ENCODE results near the gene ST6GALNAC3. TPM values are rescaled to one million over a fixed set of nuclear protein-coding genes. Genes with fewer than 3 reads are reported as not detected.
A peak's percentile ranks its signal among the peaks of the same experiment; 100 is the strongest.

ST6GALNAC3 gene
- total RNA-seq, 2 donors from 2014 or later = 0.24 to 0.30 TPM

DNA sequence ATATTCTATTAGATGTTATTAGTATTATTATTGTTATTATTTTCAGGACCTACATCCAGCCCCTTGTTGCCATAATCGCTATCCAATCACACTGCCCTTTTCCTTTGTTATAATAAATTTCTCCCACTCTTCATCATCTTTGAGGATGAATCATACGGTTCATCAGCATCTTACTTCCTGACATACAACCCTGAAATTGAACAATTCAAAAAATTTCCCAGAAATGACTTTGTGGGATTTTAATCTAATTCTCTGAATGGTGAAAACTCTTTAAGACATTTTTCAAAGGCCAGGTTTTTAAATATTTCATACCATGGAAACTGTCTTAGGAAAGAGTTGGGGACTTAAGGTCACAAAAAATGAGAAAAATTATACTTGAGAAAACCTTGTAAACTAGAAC lies 353.5 kb downstream of the ST6GALNAC3 start:
- H3K27me3 Mint-ChIP-seq = peaks cover 2% of the 10 kb centered on the region

DNA sequence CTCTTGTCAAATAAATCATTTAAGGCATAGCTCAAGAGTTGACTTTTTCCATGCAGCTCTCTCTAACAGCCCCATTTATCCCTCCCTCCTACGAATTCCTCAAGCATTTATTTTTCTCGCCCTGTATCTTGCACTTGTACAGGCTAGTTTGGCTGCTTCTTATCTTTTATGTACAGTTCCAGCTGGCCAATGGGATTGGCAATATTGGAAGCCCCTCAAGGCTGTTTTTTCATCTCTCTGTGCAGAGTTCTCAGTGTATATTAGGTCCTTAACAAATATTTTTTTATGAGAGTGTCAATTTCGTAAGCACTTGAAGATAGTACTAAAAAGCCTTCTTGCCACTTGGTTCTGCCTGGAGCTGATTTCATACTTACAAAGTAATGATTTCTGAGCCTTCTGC lies 356.0 kb downstream of the ST6GALNAC3 start:
- Mint-ChIP-seq H3K27ac (no peak overlapping the region), H3K9me3 (no peaks in the 10 kb centered on the region), H3K4me3 (no peak overlapping the region), H3K27me3 (peaks cover 4% of the 10 kb centered on the region), H3K36me3 (ENCODE audit: low read depth) (no peaks in the 10 kb centered on the region), H3K4me1 (no peaks in the 10 kb centered on the region)
- ATAC-seq (replicated peaks) = no peak

More for the DNA sequence above, 353.5 kb downstream of the ST6GALNAC3 start:
- Mint-ChIP-seq H3K36me3 (ENCODE audit: low read depth) (no peaks in the 10 kb centered on the region), H3K9me3 (no peaks in the 10 kb centered on the region), H3K27ac (no peak overlapping the region), H3K4me1 (no peaks in the 10 kb centered on the region), H3K4me3 (no peak overlapping the region)
- ATAC-seq (replicated peaks) = no peak

DNA sequence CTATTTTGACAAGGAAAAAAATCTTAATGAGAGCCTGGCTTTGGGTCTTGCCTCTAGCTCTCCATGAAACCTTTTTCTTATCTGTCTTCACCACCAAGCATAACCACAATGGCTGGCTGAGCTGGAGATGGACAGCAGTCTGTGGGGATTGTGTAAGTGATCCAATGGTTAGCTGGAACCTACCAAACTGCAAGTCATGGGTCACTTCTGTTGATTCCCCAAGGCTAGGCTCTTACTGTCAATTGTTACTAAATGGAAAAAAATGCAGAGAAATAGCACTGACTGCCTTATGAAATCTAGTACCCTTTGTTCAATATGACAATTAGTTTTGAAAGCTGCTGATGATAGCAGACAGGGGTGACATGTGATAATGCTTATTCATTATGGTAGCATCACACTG lies 359.0 kb downstream of the ST6GALNAC3 start:
- Mint-ChIP-seq H3K9me3 (no peaks in the 10 kb centered on the region), H3K27ac (no peak overlapping the region), H3K4me1 (no peaks in the 10 kb centered on the region), H3K4me3 (no peak overlapping the region), H3K27me3 (peaks cover 4% of the 10 kb centered on the region), H3K36me3 (ENCODE audit: low read depth) (no peaks in the 10 kb centered on the region)
- no peak for ATAC-seq (replicated peaks)

DNA sequence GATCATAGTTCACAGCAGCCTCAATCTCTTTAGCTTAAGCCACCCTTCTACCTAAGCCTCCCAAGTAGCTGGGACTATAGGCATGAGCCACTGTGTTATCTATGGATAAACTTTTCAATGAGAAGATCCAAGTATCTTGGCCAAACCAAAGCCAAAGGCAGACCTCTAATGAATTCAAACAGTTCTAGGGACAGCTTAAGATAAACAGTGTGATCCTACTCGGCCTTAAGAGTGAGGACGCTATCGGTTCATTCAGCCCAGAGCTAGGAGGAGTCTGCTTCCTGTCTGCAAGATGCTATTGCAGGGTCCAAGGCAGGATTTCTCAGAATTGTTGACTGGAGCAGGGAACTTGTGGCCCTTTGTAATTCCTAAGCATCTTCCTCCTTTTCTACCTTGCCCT lies 368.7 kb downstream of the ST6GALNAC3 start:
- no peaks in the 10 kb centered on the region for H3K36me3 Mint-ChIP-seq (ENCODE audit: low read depth)
- no peak overlapping the region for H3K27ac Mint-ChIP-seq
- no peak for ATAC-seq (replicated peaks)
- peaks cover 5% of the 10 kb centered on the region for H3K9me3 Mint-ChIP-seq
- H3K4me1 Mint-ChIP-seq = no peaks in the 10 kb centered on the region
- no peaks in the 10 kb centered on the region for H3K27me3 Mint-ChIP-seq
- no peak overlapping the region for H3K4me3 Mint-ChIP-seq

DNA sequence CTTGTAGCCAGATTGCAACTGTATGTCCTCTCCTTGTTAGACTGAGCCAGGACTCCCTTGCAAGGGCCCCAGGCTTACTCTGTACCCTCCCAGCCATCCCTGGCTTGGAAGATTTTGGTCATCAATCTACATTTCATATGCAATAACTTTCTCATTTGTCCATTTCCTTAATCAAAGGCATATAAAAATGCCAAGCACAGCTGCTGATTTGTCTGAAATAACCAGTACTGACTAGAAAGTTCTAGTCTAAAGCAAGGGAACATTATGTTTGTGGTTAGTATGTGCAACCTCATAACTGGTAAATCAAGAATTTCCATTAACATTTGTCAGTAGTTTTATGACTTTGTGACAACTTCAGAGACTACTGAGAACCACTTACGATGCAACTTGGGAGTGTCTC lies 370.2 kb downstream of the ST6GALNAC3 start:
- no peak for ATAC-seq (replicated peaks)
- no peaks in the 10 kb centered on the region for H3K27me3 Mint-ChIP-seq
- H3K36me3 Mint-ChIP-seq (ENCODE audit: low read depth) = no peaks in the 10 kb centered on the region
- no peak overlapping the region for H3K4me3 Mint-ChIP-seq
- no peak overlapping the region for H3K27ac Mint-ChIP-seq
- H3K4me1 Mint-ChIP-seq = no peaks in the 10 kb centered on the region
- H3K9me3 Mint-ChIP-seq = peaks cover 5% of the 10 kb centered on the region

DNA sequence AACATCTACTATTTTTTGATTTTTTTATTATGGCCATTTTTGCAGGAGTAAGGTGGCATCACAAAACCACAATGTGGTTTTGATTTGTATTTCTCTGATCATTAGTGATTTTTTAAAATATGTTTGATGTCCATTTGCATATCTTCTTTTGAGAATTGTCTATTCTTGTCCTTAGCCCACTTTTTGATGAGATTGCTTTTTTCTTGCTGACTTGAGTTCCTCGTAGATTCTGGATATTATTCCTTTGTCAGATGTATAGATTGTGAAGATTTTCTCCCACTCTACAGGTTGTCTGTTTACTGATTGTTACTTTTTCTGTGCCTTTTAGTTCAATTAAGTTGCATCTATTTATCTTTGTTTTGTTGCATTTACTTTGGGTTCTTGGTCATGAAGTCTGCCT lies 375.7 kb downstream of the ST6GALNAC3 start:
- H3K36me3 Mint-ChIP-seq (ENCODE audit: low read depth) = no peaks in the 10 kb centered on the region
- no peaks in the 10 kb centered on the region for H3K27me3 Mint-ChIP-seq
- no peak overlapping the region for H3K4me3 Mint-ChIP-seq
- H3K9me3 Mint-ChIP-seq = peaks cover 9% of the 10 kb centered on the region
- no peak overlapping the region for H3K27ac Mint-ChIP-seq
- H3K4me1 Mint-ChIP-seq = no peaks in the 10 kb centered on the region
- ATAC-seq (replicated peaks) = no peak

DNA sequence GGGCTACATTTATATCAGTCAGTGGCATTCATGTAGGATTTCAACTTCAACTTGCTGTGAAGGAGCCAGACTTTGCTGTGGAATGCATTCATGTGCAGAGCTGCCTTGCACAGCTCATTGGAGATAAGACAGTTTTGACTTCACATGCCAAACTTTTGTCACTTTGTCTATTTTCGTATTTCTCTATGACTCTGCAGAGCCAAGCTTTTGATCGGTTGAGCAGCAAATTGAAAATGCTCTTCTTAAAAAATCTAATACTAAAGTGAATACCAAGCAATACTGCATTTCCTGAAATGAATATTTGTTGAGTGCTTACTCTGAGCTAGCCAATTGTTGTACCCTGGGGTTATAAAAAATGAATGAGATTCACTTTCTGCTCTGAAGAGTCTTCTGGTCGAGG lies 388.7 kb downstream of the ST6GALNAC3 start:
- no peak overlapping the region for H3K4me3 Mint-ChIP-seq
- no peaks in the 10 kb centered on the region for H3K27me3 Mint-ChIP-seq
- H3K36me3 Mint-ChIP-seq (ENCODE audit: low read depth) = no peaks in the 10 kb centered on the region
- peak; percentile 14 for ATAC-seq (replicated peaks)
- H3K4me1 Mint-ChIP-seq = no peaks in the 10 kb centered on the region
- no peak overlapping the region for H3K27ac Mint-ChIP-seq
- peaks cover 3% of the 10 kb centered on the region for H3K9me3 Mint-ChIP-seq

DNA sequence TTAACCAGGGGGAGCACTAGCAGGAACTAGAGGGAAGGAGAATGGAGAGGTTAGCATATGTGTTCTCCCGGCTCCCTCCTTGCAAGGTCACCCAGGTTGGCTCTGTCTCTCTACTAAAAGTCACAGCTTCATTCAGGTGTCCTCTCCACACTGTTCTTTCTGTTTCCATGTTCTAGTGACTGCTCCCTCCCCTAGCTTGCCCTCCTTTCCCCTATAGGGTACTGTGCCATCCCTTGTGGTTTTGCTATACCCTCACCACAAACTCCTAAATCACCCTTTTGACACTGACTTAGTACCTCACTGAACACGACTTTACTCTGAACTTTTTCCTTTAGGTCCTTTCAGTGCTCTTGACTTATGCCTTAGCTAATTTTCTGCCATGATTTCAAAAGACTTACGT lies 389.3 kb downstream of the ST6GALNAC3 start:
- H3K9me3 Mint-ChIP-seq = peaks cover 2% of the 10 kb centered on the region
- no peak overlapping the region for H3K4me3 Mint-ChIP-seq
- peak; percentile 29 for ATAC-seq (replicated peaks)
- no peak overlapping the region for H3K27ac Mint-ChIP-seq
- no peaks in the 10 kb centered on the region for H3K4me1 Mint-ChIP-seq
- H3K36me3 Mint-ChIP-seq (ENCODE audit: low read depth) = no peaks in the 10 kb centered on the region
- H3K27me3 Mint-ChIP-seq = no peaks in the 10 kb centered on the region

DNA sequence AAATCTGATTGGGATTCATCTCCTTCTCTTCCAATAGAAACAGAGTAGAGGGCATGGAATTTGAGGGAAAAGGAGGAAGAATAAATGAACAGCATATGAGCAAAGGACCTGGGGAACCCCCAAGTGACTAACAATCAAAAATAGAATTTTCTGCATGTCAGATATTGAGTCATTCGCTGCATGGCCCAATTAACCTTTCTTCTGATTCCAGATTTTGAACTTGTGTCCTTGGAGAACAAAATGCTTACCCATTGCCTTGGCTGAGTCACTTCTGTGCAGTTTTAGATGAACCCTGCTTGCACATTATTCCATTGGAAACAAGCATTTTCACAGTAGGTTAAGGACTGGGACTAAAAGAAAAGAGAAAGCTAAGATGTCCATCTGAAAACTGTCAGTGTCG lies 390.5 kb downstream of the ST6GALNAC3 start:
- H3K36me3 Mint-ChIP-seq (ENCODE audit: low read depth) = no peaks in the 10 kb centered on the region
- H3K27me3 Mint-ChIP-seq = no peaks in the 10 kb centered on the region
- H3K4me1 Mint-ChIP-seq = no peaks in the 10 kb centered on the region
- H3K4me3 Mint-ChIP-seq = no peak overlapping the region
- no peak overlapping the region for H3K27ac Mint-ChIP-seq
- no peaks in the 10 kb centered on the region for H3K9me3 Mint-ChIP-seq
- no peak for ATAC-seq (replicated peaks)

DNA sequence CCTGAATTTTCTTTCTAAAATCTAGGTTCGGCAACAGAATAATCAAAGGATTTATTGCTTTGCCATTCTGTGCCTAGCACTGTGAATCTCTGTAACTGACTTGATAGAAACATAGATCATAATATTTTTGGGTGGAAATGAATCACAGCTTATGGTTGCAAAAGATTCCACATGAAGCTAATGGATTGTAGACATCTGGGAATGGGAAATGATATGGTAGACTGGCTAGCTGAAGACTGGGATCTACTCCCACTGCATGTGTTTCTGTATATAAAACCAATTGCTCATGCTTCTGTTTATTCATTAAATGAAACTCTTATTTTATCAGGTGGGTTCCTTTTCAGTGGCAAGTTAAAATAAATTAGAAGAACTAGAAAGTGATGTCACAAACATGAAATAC lies 395.6 kb downstream of the ST6GALNAC3 start:
- no peak overlapping the region for H3K4me3 Mint-ChIP-seq
- H3K27me3 Mint-ChIP-seq = no peaks in the 10 kb centered on the region
- no peaks in the 10 kb centered on the region for H3K36me3 Mint-ChIP-seq (ENCODE audit: low read depth)
- no peaks in the 10 kb centered on the region for H3K9me3 Mint-ChIP-seq
- ATAC-seq (replicated peaks) = no peak
- H3K27ac Mint-ChIP-seq = no peak overlapping the region
- H3K4me1 Mint-ChIP-seq = no peaks in the 10 kb centered on the region

DNA sequence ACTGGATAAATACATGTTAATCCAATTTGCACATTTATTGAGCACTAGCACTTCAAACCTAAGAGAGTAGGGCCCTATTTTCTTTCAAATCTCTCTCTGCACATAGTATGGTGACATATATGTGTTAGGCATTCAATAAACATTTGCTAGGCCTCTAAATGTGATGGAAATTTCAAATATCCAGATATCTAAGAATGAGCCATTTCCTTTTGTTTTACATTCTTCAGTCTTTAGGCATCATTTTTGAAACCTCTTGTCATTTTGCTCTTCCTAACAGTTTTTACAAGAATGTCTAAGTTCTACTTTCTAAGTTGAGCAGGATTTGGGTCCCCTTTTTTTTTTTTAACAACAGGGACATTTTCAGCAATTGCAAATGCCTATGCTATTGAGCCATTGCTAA lies 397.0 kb downstream of the ST6GALNAC3 start:
- Mint-ChIP-seq H3K4me1 (no peaks in the 10 kb centered on the region), H3K4me3 (no peak overlapping the region)
- no peak for ATAC-seq (replicated peaks)

DNA sequence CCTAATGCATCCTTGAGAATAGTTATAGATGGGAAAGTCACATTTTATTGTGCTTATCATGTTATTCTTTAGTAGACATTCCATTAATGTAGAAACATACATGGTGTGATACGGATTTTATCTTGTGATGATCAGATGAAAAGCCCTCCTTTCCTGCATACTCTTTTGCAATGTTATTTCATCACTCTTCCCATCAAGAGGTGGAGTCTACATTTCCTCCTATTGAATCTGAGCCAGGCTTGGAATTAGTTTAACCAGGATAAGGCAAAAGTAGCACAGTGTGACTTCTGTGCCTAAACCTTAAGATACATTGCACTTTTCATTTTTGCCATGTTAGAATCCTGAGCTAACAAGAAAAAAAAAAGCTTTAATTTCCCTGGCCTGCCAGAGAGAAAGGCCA lies 399.0 kb downstream of the ST6GALNAC3 start:
- no peaks in the 10 kb centered on the region for H3K27me3 Mint-ChIP-seq
- no peak overlapping the region for H3K27ac Mint-ChIP-seq
- no peaks in the 10 kb centered on the region for H3K9me3 Mint-ChIP-seq
- no peak for ATAC-seq (replicated peaks)
- H3K4me1 Mint-ChIP-seq = no peaks in the 10 kb centered on the region
- H3K4me3 Mint-ChIP-seq = no peak overlapping the region
- H3K36me3 Mint-ChIP-seq (ENCODE audit: low read depth) = no peaks in the 10 kb centered on the region

More for the DNA sequence above, 397.0 kb downstream of the ST6GALNAC3 start:
- no peaks in the 10 kb centered on the region for H3K27me3 Mint-ChIP-seq
- H3K36me3 Mint-ChIP-seq (ENCODE audit: low read depth) = no peaks in the 10 kb centered on the region
- H3K9me3 Mint-ChIP-seq = no peaks in the 10 kb centered on the region
- H3K27ac Mint-ChIP-seq = no peak overlapping the region

DNA sequence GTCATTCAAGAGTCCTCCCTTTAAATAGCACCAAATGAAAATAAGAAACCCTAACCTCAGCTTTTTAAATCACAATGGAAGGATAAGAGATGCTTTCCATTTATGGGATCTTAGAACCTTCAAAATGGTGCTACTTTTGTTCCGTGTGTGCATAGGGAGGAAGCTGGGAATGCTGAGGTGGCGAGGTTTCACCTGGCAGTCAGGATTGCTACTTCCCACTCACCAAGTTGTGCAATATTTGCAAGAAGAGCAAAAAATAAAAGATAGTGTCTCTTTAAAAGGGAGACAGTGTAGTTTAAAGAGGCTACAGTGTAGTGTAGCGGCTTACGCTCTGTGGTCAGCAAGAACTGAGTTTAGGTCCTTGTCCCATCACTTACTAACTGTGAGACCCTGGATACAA lies 400.4 kb downstream of the ST6GALNAC3 start:
- peaks cover 6% of the 10 kb centered on the region for H3K9me3 Mint-ChIP-seq
- H3K27me3 Mint-ChIP-seq = no peaks in the 10 kb centered on the region
- H3K36me3 Mint-ChIP-seq (ENCODE audit: low read depth) = no peaks in the 10 kb centered on the region
- H3K4me3 Mint-ChIP-seq = no peak overlapping the region
- ATAC-seq (replicated peaks) = no peak
- H3K27ac Mint-ChIP-seq = no peak overlapping the region
- H3K4me1 Mint-ChIP-seq = no peaks in the 10 kb centered on the region

DNA sequence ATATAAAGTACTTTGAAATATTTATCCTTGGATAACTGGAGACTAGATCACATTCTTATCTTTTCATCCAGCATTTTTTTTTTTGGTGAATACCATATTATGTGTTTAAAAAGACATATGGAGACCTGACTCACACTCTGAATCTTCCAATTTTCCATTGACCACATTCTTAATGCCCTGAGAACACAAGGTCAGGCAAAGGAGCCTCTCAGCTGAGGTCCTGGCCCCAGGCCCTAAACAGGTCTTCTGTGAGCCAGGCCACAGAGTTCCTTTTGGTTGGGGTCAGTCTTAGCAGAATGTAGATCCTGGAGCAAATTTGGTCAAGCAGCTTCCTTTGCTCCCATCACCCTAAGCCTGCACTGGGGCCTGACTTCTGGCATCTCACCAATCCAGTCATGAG lies 402.6 kb downstream of the ST6GALNAC3 start:
- ATAC-seq (replicated peaks) = no peak
- Mint-ChIP-seq H3K27me3 (no peaks in the 10 kb centered on the region), H3K36me3 (ENCODE audit: low read depth) (no peaks in the 10 kb centered on the region), H3K27ac (no peak overlapping the region), H3K4me1 (no peaks in the 10 kb centered on the region), H3K9me3 (peaks cover 6% of the 10 kb centered on the region), H3K4me3 (no peak overlapping the region)

DNA sequence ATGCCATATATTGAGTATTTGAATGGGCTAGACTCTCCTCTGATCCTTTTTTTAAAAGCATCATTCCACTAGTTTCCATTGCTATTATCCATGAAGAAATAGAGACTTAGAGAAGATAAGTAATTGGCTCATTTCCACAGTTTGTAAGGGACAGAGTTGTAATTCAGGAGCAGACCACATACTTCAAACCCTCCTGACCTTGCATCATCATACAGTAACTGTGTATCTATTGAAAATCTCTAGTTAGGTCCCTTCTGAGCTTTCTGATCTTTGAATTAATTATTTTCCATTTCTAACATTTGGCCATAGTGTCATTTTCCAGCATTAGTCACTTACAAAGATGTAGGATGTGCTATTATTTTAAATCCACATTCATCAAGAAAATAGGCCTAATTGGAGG lies 406.3 kb downstream of the ST6GALNAC3 start:
- Mint-ChIP-seq H3K27me3 (no peaks in the 10 kb centered on the region), H3K36me3 (ENCODE audit: low read depth) (no peaks in the 10 kb centered on the region), H3K9me3 (peaks cover 6% of the 10 kb centered on the region), H3K4me3 (no peak overlapping the region), H3K4me1 (no peaks in the 10 kb centered on the region), H3K27ac (no peak overlapping the region)
- no peak for ATAC-seq (replicated peaks)

DNA sequence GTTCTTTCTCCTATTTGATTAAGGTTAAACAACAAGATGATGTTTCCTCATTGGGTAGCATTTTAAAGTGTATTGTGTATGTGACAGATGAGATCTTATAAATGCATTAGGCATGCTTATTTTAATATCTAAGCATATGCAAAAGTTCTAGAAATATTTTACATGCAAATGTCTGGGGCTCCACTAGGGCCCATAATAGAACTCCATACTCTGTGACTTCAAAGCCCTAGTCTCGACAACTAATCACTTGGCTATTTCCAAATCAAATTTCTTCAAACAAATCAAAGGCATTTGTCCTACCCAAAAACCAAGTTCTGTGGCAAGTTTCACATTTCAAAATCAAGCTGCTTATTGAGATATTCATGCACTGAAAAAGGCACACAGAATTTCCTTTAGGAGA lies 407.1 kb downstream of the ST6GALNAC3 start:
- no peak for ATAC-seq (replicated peaks)
- Mint-ChIP-seq H3K36me3 (ENCODE audit: low read depth) (no peaks in the 10 kb centered on the region), H3K27ac (no peak overlapping the region), H3K4me1 (no peaks in the 10 kb centered on the region), H3K9me3 (peaks cover 6% of the 10 kb centered on the region), H3K4me3 (no peak overlapping the region), H3K27me3 (no peaks in the 10 kb centered on the region)
